HUDEP-2 (cell line): ENCODE measurements around the gene MAL.

Source experiments
- DNase-seq, 76 experiments: peaks; one replicate each; lab custom pipeline; 2025; ENCODE audit not compliant: unreplicated experiment in 76 of 76; lab: John Stamatoyannopoulos, UW

The MAL gene

GRCh38 chr2:95046371-95047112 lies 21.0 kb downstream of the MAL start:
- DNase-seq, result no peak

GRCh38 chr2:95047629-95048510 lies 22.4 kb downstream of the MAL start:
- no peak for DNase-seq

- no peak for DNase-seq
These were observed 23.5 kb downstream of the MAL start for GRCh38 chr2:95048825-95049682.

- no peak for DNase-seq
These were observed 24.1 kb downstream of the MAL start for GRCh38 chr2:95049683-95049955.

- DNase-seq, result no peak
These were observed 24.5 kb downstream of the MAL start for GRCh38 chr2:95049961-95050360.

GRCh38 chr2:95050385-95051300 lies 25.1 kb downstream of the MAL start:
- DNase-seq, result no peak

GRCh38 chr2:95051626-95052025 lies 26.1 kb downstream of the MAL start:
- DNase-seq, result peak in 6 of 76 experiments; percentile 3 to 31 (median 8)

GRCh38 chr2:95052307-95052706 lies 26.8 kb downstream of the MAL start:
- DNase-seq, result no peak

GRCh38 chr2:95052804-95053479 lies 27.4 kb downstream of the MAL start:
- DNase-seq, result no peak

GRCh38 chr2:95053543-95053942 lies 28.0 kb downstream of the MAL start:
- DNase-seq, result peak in 2 of 76 experiments; percentile 2 to 18

- DNase-seq, result no peak
These were observed 28.5 kb downstream of the MAL start for GRCh38 chr2:95054016-95054415.

GRCh38 chr2:95055262-95055661 lies 29.8 kb downstream of the MAL start:
- DNase-seq, result no peak

- no peak for DNase-seq
These were observed 30.5 kb downstream of the MAL start for GRCh38 chr2:95056044-95056443.

GRCh38 chr2:95056461-95057459 lies 31.3 kb downstream of the MAL start:
- no peak for DNase-seq

- no peak for DNase-seq
These were observed 32.2 kb downstream of the MAL start for GRCh38 chr2:95057535-95058370.

- peak in 74 of 76 experiments; percentile 11 to 87 (median 68) for DNase-seq
These were observed 33.0 kb downstream of the MAL start for GRCh38 chr2:95058466-95058988.

- DNase-seq, result no peak
These were observed 33.6 kb downstream of the MAL start for GRCh38 chr2:95058989-95059641.
